Measurements from ENCODE around the gene TREM2.

The TREM2 gene

DNA sequence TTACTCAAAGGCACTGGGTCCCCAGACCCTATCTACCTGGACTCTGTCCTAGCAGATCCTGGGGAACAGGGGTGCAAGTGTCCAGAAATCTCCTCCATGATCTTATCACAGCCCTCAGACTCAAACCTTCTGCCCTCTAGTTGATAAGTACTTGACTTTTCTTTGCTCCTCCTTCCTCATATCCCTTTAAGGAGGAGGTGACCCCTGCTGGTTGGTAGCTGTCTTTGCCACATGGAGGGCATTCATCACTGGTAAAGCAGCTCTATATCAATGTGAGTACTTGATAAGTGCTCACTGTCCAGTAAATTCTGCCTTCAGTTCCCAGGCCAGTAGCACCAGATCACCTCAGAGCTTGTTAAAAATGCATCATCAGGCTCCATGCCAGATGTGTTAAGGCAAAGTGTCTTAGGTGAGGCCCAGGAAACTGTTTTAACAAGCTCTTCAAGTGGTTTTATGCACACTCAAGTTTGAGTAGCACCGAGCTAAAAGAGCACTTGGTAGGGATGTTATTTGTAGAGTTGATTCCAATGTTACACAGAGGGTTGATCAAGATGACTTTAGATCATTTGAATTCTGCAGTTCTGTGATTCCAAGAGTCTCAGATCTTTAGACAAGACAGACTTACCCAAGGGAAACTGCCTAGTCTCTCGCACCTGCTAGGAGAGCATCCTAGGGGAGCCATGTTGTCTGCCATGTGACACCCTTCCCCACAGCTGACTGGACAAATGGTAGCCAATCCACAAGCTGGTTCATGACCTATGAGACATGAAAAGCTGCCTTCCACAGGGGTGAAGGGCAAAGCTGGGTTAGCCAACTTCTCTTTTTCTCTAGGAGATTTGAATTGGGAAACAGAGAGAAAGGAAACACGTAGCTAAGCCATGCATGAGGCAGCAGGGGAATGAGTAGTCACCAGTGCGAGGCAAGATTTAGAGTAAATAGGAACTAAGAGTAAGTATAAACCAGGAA lies 19.4 kb upstream of the TREM2 start:
- DNase-seq = peak; percentile 66

DNA sequence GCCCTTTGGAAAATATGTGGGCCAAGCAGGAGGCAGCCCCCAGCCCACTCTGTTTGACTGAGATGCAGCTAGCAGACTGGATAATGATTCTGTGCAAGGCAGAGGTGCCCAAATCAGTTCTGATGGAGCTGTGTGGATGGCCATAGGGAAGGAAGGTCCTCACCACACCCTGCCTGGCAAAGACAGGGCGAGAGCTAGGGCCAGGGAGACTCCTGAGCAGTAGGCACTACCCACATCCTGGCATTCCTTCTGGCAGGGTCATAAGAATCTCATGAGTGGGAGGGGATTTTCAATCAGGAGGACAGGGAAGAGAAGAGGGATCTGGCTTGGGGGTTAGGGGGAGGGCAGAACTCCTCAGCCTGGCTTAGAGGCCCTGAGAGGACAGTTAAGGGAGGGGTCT lies 18.6 kb upstream of the TREM2 start:
- DNase-seq = no peak

DNA sequence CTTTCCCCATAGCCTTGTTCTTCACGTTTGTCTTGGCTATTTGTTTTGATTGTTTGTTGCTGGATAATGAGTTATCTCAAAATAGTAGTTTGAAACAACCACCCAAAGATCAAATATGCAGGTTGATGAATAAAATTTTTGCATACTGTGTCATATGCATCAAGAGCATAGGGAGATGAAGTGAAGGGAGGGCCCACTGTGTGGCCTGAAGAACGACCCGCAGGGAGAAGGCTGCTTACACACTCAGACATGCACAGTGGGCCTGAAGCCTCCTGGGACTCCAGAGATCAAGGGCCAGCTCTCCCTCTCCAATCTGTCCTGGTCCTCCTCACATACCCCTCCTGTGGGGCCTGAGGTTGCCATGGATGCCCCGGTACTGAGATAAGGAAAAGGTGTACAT lies 16.2 kb upstream of the TREM2 start:
- DNase-seq = no peak

DNA sequence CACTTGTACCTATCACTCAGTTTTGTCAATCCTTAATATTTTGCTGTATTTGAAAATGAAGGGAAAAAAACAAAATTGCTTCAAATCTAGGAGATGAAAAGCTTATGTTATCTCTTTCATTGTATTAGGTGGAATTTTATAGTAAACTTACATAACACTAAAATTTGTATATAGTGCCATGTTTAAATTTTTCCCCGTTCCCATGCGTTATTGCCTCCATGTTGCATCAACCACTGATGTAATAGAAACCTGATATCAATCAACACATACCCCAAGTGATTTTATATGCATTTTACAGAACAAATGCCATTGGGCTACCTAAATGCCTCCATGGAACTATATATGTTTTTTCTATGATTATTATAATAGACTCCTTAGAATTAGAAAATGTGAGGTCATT lies 14.8 kb upstream of the TREM2 start:
- no peak for DNase-seq

DNA sequence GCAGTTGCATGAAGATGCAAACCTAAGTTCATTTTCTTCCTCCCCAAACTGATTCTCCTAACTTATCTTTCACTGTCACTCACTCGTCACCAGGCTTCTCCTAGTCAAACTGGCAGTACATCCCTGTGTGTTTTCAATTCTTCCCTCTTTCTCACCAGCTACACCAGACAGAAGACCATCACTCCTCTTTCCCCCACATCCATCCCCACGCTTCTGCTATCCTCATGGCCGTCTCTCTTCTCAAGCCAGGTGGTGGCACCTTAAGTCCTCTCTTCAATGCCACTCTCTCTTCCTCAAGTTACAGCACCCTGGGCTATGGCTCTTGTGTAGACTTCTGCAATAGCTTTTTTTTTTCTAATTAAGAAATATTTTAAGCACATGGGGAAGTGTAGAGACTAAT lies 14.4 kb upstream of the TREM2 start:
- DNase-seq = no peak

DNA sequence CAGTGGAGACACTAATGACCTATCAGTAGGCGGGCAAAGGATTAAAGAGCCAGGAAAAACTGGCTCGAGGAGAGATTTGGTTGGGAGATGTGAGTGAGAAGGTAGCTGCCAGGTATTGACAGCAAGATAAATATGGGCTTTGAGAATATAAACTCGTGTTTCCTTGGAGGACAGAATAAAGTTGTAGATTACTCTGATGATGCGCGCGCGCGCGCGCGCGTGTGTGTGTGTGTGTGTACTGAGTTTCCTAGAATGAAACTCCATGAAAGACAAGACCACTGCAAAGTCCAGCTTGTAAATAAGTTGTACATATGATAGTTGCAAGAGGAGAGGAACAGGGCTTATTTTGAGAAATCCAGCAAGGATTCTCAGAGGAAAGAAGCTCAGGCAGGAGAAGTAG lies 13.3 kb upstream of the TREM2 start:
- no peak for DNase-seq

DNA sequence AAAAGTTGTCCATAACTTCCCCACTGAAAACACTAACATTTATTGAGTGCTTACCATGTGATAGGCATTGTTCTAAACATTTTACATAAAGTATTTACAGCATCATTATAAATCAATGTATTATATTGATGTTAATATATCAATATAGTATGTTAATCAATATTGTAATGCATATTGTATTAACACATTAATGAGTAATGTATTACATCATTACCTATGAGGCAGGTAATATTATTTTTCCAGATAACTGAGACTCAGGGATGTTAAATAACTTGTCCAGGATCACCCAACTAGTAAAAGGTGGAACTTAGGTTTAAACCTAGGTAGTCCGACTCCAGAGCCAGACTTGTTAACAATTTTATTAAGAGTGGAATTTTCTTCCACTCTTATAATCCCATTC lies 12.2 kb upstream of the TREM2 start:
- DNase-seq = no peak

DNA sequence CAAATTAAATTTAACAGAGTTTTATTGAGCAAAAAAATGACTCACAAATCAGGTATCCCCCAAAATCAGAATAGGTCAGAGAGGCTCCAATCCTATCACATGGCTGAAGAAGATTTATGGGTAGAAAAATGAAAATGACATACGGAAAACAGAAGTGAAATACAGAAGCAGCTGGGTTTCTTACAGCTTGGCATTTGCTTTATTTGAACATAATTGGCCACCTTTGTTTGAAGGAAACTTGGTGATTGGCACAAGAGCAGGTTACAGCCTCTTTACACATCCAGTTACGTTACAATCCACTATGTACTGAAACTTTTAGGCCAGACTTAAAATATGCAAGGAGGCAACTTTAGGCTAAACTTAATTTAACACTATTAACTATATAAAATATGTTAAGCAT lies 11.7 kb upstream of the TREM2 start:
- no peak for DNase-seq

DNA sequence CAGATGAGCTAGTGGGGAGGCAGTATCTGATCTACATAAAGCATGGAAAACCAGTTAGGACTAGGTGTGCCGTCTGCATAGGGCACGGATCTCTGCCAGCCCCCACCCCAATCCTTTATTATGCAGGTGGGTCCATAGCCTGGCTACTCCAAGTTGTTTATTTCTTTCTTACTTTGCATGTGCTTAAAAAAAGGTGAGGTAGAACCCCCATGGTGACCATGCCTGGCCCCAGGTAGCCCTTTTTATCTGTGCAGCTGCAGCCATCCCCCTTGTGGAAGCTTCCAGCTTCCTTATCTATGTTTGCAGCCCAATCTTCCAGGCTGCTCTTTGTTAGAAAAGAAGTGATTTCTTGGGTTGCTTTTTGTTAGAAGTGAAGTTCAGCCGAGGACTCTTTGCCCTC lies 9.0 kb upstream of the TREM2 start:
- DNase-seq = no peak

DNA sequence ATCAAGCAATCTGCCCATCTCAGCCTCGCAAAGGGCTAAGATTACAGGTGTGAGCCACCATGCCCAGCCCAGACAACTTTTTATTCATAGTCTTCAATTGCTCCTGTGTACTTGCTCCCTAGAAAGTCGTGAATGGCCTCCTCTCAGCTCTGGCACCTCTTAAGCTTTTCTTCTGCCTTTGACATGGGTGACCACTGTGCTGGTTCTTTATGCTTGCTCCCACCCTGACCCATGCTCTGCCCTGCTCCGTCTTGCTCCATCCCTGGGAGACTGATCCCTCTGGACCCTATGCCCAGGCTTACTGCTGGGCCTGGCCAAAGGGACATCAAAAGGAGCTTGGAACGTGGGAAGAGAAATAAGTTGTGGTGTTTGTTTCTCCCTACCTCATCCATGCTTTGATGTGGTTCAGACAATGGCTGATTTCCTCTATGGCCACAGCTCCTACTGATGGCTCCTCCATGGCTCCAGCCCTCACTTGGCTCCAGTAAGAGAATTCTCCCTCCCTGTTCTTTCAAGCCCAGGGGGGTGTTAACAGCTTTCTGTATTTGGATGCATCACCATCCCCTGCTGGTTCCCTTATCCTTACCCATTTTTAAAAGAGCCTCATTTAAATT lies 7.7 kb upstream of the TREM2 start:
- DNase-seq = no peak

DNA sequence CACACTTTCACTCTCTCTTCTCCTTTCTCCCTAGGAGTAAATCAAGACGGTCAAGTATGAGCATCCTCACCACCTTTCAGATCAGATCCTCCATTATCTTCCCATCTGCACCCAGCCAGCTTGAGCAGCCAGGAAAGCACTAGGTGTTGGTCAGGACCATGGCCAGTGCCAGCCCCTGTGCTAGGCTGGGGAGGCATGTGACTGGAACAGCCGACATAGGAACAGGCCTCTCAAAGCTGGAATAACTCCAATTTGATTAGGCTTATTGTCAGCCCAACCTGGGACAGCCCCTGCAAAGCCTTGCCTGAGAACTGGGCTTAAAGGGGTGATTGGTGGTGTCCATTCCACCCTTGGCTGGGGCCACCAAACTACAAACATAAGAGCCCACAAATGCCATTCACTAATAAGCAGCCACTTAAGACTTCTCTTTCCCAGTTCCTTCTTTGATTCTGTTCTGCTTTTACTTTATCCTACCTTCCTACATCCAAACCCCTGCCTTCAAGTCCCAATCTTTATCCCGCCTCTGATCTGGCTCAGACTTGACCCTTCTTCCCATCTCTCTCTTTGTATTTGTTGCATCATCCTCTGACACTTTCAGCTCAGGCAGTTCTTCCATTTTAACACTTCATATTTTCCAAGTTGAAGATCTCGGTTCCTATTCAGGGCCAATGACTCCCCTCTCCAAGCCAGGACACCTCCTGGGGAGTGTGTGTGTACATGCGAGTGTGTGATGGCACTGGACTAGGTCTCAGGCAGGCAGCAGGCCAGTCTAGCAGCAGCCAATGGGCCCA lies 4.5 kb upstream of the TREM2 start:
- DNase-seq = no peak

DNA sequence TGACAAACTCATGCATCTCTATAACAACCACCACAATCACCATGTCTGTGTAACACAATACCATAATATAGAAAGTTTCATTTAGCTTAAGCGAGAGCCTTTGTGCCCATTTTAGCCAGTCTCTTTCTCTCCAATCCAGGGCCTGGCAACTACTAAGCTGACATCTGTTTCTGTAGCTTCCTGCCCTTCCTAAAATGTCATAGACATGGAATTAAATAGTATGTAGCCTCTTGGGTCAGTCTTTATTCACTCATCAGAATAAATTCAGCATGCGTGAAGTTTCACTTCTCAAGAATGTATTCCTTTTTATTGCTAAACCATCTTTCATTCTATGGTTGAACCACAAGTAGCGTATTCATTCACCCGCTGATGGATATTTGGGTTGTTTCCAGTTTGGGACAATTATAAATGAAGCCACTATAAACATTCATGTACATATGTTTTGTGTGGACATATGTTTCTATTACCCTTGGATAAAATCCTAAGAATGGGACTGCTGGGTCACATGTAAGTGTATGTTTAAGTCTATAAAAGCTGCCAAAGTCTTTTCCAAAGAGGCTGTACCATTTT lies 1.7 kb upstream of the TREM2 start:
- DNase-seq = no peak

DNA sequence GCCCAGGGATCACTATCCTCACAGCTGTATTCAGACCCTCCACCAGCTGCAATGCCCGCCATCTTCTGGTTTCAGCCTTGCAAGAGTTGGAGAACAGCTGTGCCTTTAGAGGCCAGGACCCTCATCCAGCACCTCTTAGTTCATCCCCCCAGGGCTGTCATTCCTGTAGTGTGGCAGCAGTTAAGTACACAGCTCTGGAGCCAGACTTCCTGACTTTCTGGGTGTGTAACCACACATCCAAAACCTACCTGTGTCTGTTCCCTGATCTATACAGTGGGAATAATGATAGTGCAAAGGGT lies 452 bp upstream of the TREM2 start:
- DNase-seq = no peak

DNA sequence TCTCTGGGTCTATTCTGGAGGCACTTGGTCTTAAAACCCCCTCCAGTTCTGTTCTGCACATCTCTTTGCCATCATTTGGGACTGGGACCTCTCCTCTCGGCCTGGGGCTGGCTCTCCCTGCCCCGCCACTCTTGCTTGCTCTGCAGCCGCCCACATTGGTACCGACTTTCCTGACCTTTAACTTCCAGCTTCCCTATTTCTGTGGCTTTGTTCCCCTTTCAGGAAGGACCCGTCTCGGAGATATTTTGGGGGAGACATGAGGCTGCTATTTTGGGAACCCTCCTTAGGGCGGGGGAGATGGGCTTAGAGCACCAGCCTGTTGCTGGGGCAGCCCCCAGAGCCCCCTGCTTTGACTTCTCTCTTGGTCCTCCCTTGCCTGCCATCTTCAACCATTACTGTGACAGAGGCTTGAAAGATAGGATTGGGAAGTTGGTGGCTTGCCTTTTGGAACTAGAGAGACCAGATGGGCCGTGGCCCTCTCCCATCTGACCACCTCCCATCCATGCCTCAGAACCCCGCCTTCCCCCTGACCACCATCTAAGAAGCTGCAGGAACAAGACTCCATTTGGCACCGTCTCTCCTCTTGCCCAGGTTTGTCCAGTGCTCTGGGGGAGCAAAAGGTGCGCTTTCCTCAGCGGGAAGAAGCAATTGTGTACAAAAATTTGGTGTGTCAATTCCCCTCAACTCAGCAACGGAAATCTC lies 914 bp downstream of the TREM2 start:
- no peak for DNase-seq

DNA sequence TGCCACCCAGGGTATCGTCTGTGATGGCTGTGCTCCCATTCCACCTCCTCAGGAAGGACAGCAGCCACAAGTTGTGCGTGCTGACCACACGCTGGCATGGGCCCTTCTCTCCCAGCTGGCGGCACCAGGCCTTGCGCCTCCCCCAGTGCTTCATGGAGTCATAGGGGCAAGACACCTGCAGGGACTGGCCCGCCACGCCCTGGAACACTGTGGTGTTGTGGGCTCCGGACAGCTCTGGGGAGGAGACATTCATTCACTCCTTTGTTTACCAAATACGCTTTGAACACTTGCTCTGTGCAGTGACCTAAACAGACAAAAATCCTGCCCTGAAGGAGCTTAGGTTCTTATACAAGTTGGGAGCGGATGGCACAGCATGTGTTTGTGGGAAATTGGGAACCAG lies 1.5 kb downstream of the TREM2 start:
- no peak for DNase-seq

DNA sequence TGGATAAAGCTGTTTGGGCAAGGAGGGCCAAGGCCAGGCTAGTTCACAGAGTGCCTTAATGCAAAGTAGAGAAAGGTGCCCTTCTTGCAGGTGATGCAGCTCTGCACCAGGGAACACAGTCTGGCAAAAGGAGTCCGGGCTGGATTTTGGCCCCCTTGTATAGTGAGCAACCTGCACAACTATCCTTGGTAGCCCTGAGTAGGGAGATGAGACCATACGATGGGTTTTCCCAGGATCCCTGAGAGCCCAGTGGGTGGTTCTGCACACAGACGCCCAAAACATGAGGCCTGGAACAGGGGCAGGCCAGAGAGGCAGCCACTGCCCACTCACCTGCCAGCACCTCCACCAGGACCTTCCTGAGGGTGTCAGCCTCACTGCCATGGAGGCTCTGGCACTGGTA lies 2.0 kb downstream of the TREM2 start:
- no peak for DNase-seq

DNA sequence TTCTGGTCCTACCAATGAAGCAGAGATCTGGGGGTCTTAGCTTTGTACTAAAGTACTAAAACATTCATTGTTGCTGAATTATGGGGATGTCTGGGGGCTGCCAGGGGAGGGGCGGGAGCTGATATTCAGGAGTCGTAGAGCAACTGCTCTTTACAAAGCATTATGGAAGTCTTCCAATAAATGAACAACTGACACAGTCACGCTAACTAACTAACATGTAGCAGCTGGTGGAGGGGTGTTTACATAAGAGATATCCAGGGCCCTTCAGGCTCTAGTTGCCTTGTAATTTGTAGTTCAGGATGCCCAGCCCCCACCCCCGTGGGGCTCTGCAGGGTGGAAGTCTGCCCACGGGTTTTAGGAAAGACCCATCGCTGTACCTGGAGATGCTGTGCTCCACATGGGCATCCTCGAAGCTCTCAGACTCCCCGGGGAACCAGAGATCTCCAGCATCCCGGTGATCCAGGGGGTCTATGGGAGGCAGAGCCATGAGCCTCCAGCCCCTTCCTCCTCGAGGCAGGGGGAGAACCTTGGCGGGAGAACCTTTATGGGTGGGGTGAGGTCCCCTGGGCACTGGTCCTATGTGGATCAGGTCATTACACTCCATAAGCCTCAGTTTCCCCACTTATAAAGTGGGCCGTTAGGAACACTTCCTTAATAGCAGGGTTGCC lies 3.4 kb downstream of the TREM2 start:
- DNase-seq = no peak

DNA sequence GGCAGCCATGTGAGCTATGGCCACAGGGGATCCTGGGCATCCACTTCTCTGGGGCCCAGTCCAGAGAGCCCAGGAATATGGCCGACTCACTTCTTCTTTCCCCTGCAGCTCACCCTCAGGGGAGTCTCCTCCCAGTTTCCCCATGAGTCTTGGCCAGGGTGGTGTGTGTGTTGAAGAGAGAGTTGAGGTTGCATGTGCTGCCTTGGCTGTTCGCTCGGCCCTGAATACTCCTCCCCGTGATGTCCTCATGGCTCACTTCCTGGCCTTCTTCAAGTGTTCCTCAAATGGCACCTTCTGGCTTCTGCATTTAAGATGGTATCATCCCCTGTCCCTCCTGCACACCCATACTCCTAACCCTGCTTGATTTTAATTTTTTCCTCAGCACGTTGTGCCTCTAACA lies 5.6 kb downstream of the TREM2 start:
- no peak for DNase-seq

DNA sequence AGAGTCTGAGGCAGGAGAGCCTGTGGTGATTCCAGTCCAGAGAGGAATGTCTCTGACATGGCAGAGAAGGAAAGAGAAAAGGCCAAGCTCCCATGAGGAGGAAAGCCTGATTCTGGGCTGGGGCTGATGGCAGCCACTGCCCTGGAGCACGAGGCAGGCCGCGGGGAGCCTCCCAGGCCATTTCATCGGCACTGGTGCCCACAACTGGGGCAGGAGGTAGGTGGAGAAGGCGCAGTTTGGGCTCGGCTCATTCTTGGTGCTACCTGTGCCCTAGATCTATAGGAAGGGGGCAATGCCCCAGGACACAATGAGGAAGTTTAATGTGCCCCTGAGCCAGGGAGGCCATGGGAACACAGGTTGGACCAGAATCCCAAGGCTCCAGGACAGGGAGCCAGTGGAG lies 6.1 kb downstream of the TREM2 start:
- DNase-seq = no peak

DNA sequence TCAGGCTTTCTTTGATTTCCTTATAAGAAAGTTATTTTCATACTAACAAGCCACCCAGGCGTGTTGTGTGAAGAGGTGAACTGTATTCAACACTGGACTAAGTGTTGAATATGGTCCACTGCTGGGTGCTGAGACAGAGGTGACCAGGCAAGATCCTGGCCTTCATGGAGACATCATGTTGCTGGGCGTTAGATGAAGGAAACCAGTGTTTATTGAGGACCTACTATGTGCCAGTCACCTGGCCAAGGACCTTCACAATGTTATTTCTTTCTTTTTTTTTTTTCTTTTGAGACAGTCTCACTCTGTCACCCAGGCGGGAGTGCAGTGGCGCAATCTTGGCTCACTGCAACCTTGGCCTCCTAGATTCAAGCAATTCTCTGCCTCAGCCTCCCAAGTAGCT lies 6.9 kb downstream of the TREM2 start:
- no peak for DNase-seq

DNA sequence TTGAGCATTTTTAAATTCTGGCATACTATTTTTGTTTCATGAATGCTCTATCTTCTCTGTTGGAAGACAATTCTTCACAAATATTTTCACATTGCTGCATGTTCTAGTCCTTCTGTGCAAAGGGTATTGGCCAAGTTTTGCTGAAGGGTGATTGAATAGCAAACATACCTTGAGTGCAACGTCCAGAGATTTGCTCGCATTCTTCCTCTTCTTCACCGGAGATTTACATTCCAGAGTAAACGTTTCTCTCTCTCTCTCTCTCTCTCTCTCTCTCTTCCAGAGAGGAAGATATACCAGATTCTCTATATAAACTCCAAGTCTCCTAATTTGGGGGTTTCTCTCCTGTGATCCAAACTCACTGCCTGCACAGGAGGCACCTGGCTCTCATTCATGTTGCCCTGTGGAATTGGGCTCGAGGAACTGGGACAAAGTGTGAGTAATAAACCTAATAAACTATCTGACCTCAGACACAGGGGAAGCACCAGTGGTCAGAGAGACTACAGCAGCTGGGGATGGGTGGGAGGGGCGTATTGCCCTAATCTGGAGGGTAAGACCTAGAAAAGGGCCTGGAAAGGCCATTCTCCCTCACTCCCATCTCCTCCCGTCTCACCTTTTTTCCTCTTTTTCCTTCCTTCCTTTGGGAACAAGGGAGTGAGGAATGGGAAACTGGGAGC lies 7.6 kb downstream of the TREM2 start:
- DNase-seq = no peak
